HG03095 (cell line): ENCODE data around the gene TMEM59L.
"Not testable (repeated sequence)": the region's sequence is repeated elsewhere in the genome, so short reads cannot be mapped to it uniquely, and the experiment has no call there.

Source experiments
- ATAC-seq: cut with Tn5 transposase; IDR thresholded peaks from one replicate; pipeline ENCODE4 v1.9.1; 2021; ENCODE audit warnings: moderate library complexity; ENCODE audit not compliant: unreplicated experiment

TMEM59L gene

DNA sequence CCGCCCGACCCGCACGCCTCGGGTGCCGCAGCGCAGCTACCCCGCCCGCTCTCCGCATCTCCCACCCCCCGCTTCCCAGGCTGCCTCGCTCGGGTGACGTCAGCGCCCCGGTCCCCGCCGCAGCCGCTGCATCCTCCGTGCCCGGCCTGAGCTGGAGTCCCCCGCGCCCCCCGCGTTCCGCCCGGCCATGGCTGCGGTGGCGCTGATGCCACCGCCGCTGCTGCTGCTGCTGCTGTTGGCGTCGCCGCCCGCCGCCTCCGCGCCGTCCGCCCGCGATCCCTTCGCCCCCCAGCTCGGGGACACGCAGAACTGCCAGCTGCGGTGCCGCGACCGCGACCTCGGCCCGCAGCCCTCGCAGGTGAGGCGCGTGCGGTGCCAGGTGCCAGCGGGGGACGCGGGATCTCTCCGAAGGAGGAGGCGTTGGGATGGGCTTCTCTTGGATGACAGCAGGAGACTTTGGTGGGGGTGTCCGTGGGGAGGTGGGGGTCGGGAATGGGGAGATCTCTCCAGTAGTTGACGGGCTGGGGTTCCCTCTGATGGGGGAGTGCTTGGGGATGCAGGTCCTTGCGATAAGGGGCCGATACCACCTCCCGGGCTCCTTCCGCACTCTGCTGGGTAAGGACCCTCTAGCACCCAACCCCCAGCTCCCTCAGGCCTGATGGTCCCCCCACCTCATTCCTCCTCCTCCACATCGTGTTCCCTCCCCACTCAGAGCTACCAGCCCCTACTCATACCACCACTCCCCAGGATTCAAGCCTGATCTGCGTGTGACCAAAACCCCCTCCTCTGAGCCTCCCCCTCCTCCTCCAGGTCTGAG, at the start of gene TMEM59L:
TSS of gene TMEM59L (plus strand) at position 99 of the 817 bp plus-strand sequence. CDS start at position 188, 89 bp downstream.
- no peak for ATAC-seq

DNA sequence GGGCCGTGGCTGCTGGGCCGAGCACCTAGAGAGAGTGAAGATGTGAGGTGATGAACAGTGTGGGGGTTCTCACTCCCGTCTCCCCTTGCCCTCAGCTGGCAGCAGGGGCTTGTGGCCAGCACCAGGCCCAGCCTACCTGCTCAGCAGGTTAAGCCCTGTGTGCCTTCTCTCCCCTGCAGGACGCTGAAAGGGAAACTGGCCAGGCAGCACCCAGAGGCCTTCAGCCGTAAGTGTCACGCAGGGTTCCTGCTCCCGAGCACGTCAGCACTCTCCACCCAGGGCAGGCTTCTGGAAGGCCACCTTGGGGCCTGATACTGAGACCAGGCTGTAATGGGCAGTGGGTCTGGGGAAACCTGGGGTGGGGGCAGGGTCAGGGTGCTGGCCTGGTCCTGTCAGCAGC, 45.7 kb upstream of the TMEM59L start:
- ATAC-seq = no peak

DNA sequence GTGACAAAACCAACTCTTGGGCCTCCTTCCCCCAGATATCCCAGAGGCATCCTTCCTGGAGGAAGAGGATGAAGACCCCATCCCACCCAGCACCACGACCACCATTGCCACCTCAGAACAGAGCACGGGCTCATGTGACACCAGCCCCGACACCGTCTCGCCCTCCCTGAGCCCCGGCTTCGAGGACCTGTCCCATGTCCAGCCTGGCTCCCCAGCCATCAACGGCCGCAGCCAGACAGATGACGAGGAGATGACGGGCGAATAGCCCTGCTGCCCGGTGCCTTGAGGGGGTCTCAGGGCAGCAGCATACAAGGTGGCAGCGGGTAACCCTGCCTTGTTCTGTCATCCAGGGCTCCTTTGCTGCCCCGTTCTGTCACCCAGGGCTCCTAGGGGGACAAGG, 44.3 kb upstream of the TMEM59L start:
- ATAC-seq = no peak

DNA sequence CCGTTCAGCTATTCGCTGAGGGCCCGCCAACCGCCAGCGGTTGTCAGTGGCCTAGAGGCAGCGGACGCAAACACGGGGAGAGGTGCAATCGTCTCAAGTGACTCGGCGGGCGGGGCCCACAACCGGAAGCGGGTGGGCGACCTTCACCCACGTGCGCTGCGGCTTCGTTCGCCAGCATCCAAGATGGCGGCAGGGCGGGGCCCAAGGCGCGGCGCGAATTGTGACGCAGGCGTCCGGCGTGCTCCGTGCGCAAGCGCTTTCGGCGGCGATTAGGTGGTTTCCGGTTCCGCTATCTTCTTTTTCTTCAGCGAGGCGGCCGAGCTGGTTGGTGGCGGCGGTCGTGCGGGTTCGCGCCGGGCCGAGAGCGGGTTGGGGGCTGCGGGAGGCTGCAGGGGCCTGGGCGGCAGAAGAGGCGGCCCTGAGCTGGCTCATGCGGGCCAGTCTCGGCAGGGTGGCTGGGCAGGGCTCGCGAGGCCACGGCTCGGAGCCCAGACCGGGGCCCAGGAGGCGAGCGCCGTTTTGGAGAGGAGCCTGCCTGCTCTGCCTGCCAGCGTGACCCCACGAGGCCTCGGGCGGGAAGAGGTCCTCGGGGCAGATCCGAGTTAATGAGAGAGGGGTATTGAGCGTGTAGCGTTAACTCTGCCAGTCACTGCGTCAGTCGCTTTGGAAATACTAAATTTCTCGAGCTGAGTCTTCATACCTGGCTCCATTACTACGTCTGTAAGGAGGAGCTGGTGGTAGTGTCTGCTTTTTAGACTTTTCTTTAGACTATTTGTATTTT, 40.9 kb upstream of the TMEM59L start, which contains the start of gene UBA52:
TSS of gene UBA52 (plus strand) at position 294 of the 781 bp plus-strand sequence. CDS start 1,444 bp downstream, outside the sequence.
- ATAC-seq = peak; percentile 85

GRCh38 chr19:18574691-18575291, 37.9 kb upstream of the TMEM59L start:
- no peak for ATAC-seq

GRCh38 chr19:18576383-18576782, 36.3 kb upstream of the TMEM59L start:
- no peak for ATAC-seq

DNA sequence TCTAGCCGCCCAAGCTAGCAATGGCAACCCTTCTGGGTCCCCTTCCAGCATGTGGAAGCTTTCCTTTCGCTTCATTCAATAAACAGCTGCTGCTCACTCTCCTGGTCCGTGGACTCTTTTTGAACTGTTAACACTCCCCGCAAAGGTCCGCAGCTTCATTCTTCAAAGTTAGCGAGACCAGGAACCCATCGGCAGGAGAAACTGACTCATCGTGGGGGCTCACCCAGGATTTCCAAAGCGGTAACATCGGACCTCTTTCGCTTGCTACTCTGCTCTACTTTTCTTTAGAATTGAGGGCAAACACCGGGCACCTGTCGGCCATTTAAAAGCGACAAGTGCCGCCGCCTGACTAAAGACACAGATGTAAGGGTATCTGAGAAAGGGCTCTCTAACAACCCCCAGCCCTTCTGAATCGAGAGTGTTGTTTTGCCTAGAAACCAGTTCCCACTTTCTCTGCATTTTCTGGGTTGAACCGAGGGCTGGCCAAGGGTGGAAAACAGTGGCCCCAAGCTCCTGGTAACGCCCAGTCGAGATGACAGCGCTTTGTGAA, 35.2 kb upstream of the TMEM59L start:
- ATAC-seq = no peak

DNA sequence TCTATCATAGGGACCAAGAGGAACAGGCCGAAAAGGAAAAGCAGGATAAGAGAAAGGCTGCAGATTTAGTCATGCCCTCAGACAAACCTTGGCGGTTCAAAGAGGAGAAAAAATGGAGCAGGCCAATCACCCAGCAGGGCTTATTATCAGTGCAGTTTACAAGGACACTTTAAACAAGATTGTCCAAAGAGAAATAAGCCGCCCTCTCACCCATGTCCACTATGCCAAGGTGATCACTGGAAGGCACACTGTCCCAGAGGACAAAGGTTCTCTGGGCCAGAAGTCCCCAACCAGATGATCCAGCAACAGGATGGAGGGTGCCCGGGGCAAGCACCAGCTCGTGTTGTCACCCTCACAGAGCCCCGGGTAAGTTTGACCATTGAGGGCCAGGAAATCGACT, 32.4 kb upstream of the TMEM59L start:
- no peak for ATAC-seq

DNA sequence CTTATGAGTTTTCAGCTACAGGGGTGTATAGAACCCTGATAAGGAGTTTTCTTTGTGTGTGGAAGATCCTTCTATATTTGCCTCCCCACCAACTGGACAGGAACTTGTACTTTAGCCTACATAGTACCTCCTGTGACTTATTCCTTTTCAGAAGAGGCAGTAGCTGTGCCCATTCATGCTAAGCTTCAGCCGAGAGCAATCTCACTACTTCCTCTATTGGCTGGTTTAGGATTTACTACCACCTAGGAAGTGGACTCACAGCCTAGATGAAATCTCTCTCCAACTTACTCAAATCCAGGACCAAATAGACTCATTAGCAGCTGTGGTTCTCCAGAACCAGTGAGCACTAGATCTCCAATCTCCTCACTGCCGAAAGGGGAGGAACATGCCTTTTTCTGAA, 26.4 kb upstream of the TMEM59L start:
- no peak for ATAC-seq

GRCh38 chr19:18587561-18587960, 25.1 kb upstream of the TMEM59L start:
- no peak for ATAC-seq

- ATAC-seq = no peak
These were observed 24.6 kb upstream of the TMEM59L start for GRCh38 chr19:18587962-18588610.

DNA sequence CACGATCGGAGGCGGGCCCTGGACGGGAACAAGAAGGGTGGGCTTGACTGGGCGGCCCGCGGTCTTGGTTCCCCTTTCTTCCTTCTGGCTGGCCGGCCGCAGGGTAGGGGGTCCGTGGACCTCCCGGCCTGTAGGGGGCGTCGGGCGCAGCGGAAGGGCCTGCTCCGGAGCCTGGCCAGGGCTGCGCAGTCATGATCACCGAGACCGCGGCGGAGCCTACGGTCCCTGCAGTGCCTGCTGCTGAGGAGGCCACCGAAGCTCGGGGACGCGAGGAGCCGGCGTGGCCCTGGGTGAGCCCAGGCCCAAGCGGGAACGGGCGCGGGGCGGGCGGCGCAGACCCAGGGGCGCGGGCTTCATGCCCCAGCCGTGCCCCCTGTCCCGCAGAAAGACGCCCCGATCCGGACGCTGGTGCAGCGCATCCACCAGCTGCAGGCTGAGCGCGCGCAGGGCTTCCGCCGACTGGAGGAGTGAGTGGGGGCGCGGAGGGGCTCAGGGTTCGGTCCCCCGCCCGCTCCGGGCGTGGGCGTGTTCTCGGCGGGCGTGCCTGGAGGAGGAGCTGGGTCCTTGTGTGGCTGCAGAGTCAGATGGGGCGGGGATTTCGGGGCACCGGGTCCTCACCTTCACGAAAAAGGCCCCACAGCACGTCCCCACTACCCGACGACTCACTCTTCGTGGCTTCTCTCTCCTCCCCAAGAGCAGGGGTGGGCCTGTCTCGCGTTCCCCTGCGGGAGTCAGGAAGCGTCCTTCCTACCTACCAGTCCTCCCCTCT, 23.9 kb upstream of the TMEM59L start, which contains the start of gene REX1BD:
TSS of gene REX1BD (plus strand) at position 188 of the 769 bp plus-strand sequence. CDS start at position 192, 4 bp downstream.
- ATAC-seq = peak; percentile 70

DNA sequence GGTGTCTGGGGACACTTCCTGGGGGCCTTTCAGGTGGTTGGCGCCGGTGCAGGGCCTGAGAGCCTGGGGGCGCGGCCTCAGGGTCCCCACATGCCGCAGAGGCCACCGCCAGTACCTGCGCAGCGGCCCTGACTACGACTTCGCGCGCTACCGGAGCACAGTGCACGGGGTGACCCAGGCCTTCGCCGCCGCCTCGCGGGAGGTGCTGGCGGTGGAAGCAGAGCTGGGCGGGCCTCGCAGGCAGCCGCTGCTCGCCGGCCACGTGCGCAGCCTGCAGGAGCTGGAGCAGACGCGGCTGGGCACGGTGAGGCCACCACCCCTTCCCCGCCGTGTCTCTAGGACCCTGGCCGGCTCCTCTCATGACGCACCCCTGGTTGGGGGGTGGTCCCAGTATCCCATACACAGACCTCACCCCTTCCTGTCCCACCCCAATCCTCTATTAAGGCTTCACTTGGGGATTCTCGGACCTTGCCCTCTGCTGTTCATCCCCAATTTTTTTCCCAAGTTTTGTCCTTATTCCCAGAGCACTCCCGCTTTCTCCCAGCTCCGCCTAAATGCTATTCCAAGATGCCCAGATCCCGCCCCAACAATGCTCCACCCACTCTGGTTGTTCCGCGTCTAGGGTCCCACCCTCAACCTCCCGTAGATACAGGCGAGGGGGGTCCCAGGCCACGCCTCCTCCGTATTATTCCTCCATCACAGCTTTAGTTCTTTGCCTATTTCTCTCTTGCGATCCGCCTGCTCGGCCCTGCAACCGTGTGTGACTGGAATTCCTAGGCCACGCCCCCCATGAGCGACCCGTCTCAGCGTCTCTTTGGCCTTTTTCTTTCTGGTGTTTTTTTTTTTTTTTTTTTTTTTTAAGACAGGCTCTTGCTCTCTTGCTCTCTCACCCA, 23.0 kb upstream of the TMEM59L start:
- peak; percentile 27 for ATAC-seq

- no peak for ATAC-seq
These were observed 22.1 kb upstream of the TMEM59L start for GRCh38 chr19:18590273-18591272.

- ATAC-seq = no peak
These were observed 20.8 kb upstream of the TMEM59L start for GRCh38 chr19:18591735-18592385.

DNA sequence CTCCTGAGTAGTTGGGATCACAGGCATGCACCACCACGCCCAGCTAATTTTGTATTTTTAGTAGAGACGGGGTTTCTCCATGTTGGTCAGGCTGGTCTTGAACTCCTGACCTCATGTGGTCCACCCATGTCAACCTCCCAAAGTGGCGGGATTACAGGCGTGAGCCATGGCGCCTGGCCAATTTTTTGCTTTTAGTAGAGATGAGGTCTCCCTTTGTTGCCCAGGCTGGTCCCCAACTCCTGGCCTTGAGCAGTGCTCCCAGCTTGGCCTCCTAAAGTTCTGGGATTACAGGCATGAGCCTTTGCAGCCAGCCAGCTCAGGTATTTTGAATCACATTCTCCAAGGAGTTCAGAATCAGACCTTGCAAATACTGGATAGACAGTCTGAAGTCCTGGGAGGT, 19.9 kb upstream of the TMEM59L start:
- not testable (repeated sequence) for ATAC-seq
